ENCODE data around the gene VGLL4. TPM values are rescaled to one million over a fixed set of nuclear protein-coding genes. Genes with fewer than 3 reads are reported as not detected.

The VGLL4 gene
- polyA plus RNA-seq, 3 donors, result 8.5 to 13.2 (median 10.0) TPM

DNA sequence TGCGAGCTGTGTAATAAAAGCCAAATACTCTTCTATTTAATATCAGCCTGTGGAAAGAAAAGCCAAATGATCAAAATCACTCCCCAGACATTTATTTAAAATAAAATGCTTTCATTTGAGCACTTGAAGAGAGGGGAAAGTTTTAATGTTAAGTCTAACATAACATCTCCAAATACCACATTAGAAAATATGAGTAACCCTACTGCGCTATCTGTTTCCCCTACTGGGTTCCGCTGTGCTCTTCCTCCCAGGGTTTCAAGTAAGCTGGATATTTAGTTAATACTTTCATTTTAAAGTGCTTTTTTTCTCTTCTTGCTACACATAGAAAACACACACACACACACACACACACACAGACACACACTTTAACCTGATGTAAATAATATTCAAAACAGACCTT lies 6.7 kb upstream of the VGLL4 start:
- no peaks in the 10 kb centered on the region for H3K4me1 Mint-ChIP-seq
- Histone ChIP-seq H3K4me3 (replicated peaks in 1 of 3; ENCODE audit: low read depth in 2 of 3, low read length in 3 of 3) (no peak overlapping the region), H3K27me3 (ENCODE audit: control insufficient read depth in 2 of 2, insufficient read depth in 2 of 2, low read length in 2 of 2) (no peaks in the 10 kb centered on the region), H3K36me3 (replicated peaks in 1 of 2; ENCODE audit: control insufficient read depth in 1 of 2, insufficient read depth in 2 of 2, low read length in 2 of 2) (no peaks in the 10 kb centered on the region), H3K79me2 (ENCODE audit: insufficient read depth, low read length) (no peaks in the 10 kb centered on the region), H2AFZ (ENCODE audit: insufficient read depth, low read depth, low read length, poor library complexity, severe bottlenecking) (no peak overlapping the region), H3K27ac (ENCODE audit: low read depth in 1 of 2, low read length in 2 of 2) (no peak overlapping the region), H3K9me3 (replicated peaks in 1 of 2; ENCODE audit: control insufficient read depth in 1 of 2, insufficient read depth in 1 of 2, low read length in 2 of 2) (no peaks in the 10 kb centered on the region), H3K9ac (ENCODE audit: insufficient read depth, low read length, poor library complexity, severe bottlenecking) (no peak overlapping the region), H3K4me1 (ENCODE audit: control insufficient read depth in 1 of 2, insufficient read depth in 2 of 2, low read length in 2 of 2) (no peaks in the 10 kb centered on the region), H4K20me1 (ENCODE audit: insufficient read depth, low read length) (no peaks in the 10 kb centered on the region), H3K4me2 (replicated peaks; ENCODE audit: extremely low read depth, low read length, poor library complexity, severe bottlenecking) (no peak overlapping the region)
- TF ChIP-seq, protein P1, sequence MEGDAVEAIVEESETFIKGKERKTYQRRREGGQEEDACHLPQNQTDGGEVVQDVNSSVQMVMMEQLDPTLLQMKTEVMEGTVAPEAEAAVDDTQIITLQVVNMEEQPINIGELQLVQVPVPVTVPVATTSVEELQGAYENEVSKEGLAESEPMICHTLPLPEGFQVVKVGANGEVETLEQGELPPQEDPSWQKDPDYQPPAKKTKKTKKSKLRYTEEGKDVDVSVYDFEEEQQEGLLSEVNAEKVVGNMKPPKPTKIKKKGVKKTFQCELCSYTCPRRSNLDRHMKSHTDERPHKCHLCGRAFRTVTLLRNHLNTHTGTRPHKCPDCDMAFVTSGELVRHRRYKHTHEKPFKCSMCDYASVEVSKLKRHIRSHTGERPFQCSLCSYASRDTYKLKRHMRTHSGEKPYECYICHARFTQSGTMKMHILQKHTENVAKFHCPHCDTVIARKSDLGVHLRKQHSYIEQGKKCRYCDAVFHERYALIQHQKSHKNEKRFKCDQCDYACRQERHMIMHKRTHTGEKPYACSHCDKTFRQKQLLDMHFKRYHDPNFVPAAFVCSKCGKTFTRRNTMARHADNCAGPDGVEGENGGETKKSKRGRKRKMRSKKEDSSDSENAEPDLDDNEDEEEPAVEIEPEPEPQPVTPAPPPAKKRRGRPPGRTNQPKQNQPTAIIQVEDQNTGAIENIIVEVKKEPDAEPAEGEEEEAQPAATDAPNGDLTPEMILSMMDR (IDR thresholded peaks at IDR 0.05), result no peak
- no peaks in the 10 kb centered on the region for H3K9me3 Mint-ChIP-seq
- WGBS (ENCODE audit: insufficient coverage), result no CpG with 5 or more reads among the region's 3 CpGs
- intact Hi-C loops (cut with micrococcal nuclease), result loop anchor here (5.0 to 10.0 kb wide), 2 partner anchors 268 to 706 kb away; no protein-coding TSS in a partner anchor
- no peak overlapping the region for H3K4me3 Mint-ChIP-seq
- H3K36me3 Mint-ChIP-seq, result no peaks in the 10 kb centered on the region
- no peak overlapping the region for H3K27ac Mint-ChIP-seq
- H3K27me3 Mint-ChIP-seq (ENCODE audit: low read depth in 3 of 3), result peaks cover 2% of the 10 kb centered on the region in 3 donors
- no peak for DNase-seq

DNA sequence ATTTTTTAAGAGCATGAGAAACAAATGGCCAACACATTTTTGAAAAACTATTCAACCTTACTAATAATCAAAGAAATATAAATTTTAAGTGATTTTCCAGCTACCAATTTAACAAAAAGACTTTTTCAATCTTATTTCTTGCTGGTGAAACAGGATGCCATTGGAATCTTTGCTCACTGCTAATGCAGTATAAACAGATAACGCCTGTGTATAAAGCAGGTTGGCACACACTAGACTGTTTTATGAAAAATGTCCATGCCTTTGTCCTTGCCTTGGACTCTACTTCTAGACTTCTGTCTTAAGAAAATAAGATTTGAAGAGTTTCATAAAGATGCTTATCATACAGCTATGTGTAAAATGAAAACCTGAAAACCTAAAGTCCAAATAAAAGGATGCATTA lies 5.0 kb upstream of the VGLL4 start:
- Mint-ChIP-seq H3K27me3 (ENCODE audit: low read depth in 3 of 3) (peaks cover 0 to 2% (median 0%) of the 10 kb centered on the region in 3 donors), H3K4me1 (peaks cover 4% of the 10 kb centered on the region), H3K36me3 (no peaks in the 10 kb centered on the region), H3K9me3 (peaks cover 0 to 2% (median 0%) of the 10 kb centered on the region in 7 donors), H3K27ac (no peak overlapping the region), H3K4me3 (no peak overlapping the region)
- H3K4me2 ChIP-seq (replicated peaks; ENCODE audit: extremely low read depth, low read length, poor library complexity, severe bottlenecking), result no peak overlapping the region
- no peaks in the 10 kb centered on the region for H3K9me3 ChIP-seq (replicated peaks in 1 of 2; ENCODE audit: control insufficient read depth in 1 of 2, insufficient read depth in 1 of 2, low read length in 2 of 2)
- whole genome bisulfite sequencing (ENCODE audit: insufficient coverage), result no CpG with 5 or more reads among the region's 1 CpG
- intact Hi-C loops (cut with micrococcal nuclease), result no loop called here
- no peaks in the 10 kb centered on the region for H3K36me3 ChIP-seq (replicated peaks in 1 of 2; ENCODE audit: control insufficient read depth in 1 of 2, insufficient read depth in 2 of 2, low read length in 2 of 2)
- H3K4me3 ChIP-seq (replicated peaks in 1 of 3; ENCODE audit: low read depth in 2 of 3, low read length in 3 of 3), result no peak overlapping the region
- no peak overlapping the region for H3K9ac ChIP-seq (ENCODE audit: insufficient read depth, low read length, poor library complexity, severe bottlenecking)
- peaks cover 5 to 6% of the 10 kb centered on the region in 2 donors for H3K4me1 ChIP-seq (ENCODE audit: control insufficient read depth in 1 of 2, insufficient read depth in 2 of 2, low read length in 2 of 2)
- no peaks in the 10 kb centered on the region for H3K79me2 ChIP-seq (ENCODE audit: insufficient read depth, low read length)
- no peak overlapping the region for H3K27ac ChIP-seq (ENCODE audit: low read depth in 1 of 2, low read length in 2 of 2)
- H3K27me3 ChIP-seq (ENCODE audit: control insufficient read depth in 2 of 2, insufficient read depth in 2 of 2, low read length in 2 of 2), result no peaks in the 10 kb centered on the region
- TF ChIP-seq, protein P1 (IDR thresholded peaks at IDR 0.05), result no peak
- no peaks in the 10 kb centered on the region for H4K20me1 ChIP-seq (ENCODE audit: insufficient read depth, low read length)
- DNase-seq, result no peak
- no peak overlapping the region for H2AFZ ChIP-seq (ENCODE audit: insufficient read depth, low read depth, low read length, poor library complexity, severe bottlenecking)
